GM12891 (cell line): ENCODE measurements around the gene TREM1.

Experiments used
- POLR2A ChIP-seq: IDR thresholded peaks from 2 replicates; pipeline ENCODE4 v1.6.1; 2011; ENCODE audit warnings: low read depth, low read length, control low read depth
- POLR2AphosphoS5 ChIP-seq: IDR thresholded peaks from 2 replicates; pipeline ENCODE4 v1.6.1; 2011; ENCODE audit warnings: low read depth, low read length, control low read depth
- SPI1 ChIP-seq: IDR thresholded peaks from 2 replicates; pipeline ENCODE4 v1.6.1; 2011; ENCODE audit warnings: low read depth, low read length, control low read depth

GRCh38 chr6:41263267-41263666, 23.2 kb downstream of the TREM1 start:
- no peak for TF ChIP-seq POLR2A
- TF ChIP-seq POLR2AphosphoS5, result no peak
- TF ChIP-seq SPI1, result no peak
